Neural crest cell (in vitro differentiated cells): ENCODE measurements around the gene IPO13. TPM values are rescaled to one million over a fixed set of nuclear protein-coding genes. Genes with fewer than 3 reads are reported as not detected.

Experiments used
- DNase-seq: peaks from one replicate; pipeline ENCODE4 v3.0.0; 2021; ENCODE audit warnings: low read depth, mixed read lengths, low spot score
- H3K27ac Mint-ChIP-seq: one replicate; pipeline ENCODE4 v1.8.0; 2021; ENCODE audit warnings: mild to moderate bottlenecking, mixed read lengths; ENCODE audit not compliant: unreplicated experiment
- H3K27me3 Mint-ChIP-seq: 2 replicates; pipeline ENCODE4 v1.8.0; 2021; ENCODE audit warnings: low read depth, mild to moderate bottlenecking, mixed read lengths
- H3K36me3 Mint-ChIP-seq: 2 replicates; pipeline ENCODE4 v1.8.0; 2021; ENCODE audit warnings: low read depth, mild to moderate bottlenecking, mixed read lengths
- H3K4me1 Mint-ChIP-seq: 2 replicates; pipeline ENCODE4 v1.8.0; 2021; ENCODE audit warnings: mixed read lengths
- H3K4me3 Mint-ChIP-seq: one replicate; pipeline ENCODE4 v1.8.0; 2021; ENCODE audit warnings: mild to moderate bottlenecking, mixed read lengths
- H3K9me3 Mint-ChIP-seq: 2 replicates; pipeline ENCODE4 v1.8.0; 2021; ENCODE audit warnings: mixed read lengths
- total RNA-seq: library from RNA; stranded (reverse); gene quantifications from 2 replicates; pipeline ENCODE4 v1.2.1, GENCODE V29; 2021
- TF ChIP-seq, protein P1 (sequence below): fragments of 200-600 bp; sonication (generic); conservative IDR thresholded peaks from 2 replicates; pipeline ENCODE4 v1.5.0; 2021; ENCODE audit warnings: antibody characterized with exemption, mild to moderate bottlenecking

Gene IPO13
- total RNA-seq, 1 donor from 2014 or later: 44.1 TPM

DNA sequence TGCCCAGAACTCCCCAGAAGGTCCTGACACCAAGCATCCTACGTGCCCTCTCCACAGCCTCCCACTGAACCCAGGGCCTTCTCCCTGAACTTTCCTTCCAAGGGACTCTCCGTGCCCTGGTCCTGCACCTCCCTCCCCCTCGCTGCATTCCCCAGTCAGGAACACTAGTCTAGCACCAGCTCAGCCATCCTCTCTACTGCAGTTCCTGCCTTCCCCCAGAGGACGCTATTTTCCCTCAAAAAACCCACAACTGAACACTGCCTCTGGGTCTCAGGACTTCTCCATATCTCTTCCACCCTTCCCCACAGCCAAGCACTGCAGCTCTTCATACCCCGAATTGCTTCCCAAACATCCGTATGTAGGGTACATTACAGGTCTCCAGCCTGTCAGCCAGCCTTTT is 25.7 kb upstream of the IPO13 start:
- Mint-ChIP-seq H3K9me3 (no peaks in the 10 kb centered on the region), H3K4me3 (no peak overlapping the region), H3K4me1 (no peaks in the 10 kb centered on the region), H3K36me3 (peaks cover 8% of the 10 kb centered on the region), H3K27me3 (no peaks in the 10 kb centered on the region), H3K27ac (no peak overlapping the region)
- TF ChIP-seq, protein P1, sequence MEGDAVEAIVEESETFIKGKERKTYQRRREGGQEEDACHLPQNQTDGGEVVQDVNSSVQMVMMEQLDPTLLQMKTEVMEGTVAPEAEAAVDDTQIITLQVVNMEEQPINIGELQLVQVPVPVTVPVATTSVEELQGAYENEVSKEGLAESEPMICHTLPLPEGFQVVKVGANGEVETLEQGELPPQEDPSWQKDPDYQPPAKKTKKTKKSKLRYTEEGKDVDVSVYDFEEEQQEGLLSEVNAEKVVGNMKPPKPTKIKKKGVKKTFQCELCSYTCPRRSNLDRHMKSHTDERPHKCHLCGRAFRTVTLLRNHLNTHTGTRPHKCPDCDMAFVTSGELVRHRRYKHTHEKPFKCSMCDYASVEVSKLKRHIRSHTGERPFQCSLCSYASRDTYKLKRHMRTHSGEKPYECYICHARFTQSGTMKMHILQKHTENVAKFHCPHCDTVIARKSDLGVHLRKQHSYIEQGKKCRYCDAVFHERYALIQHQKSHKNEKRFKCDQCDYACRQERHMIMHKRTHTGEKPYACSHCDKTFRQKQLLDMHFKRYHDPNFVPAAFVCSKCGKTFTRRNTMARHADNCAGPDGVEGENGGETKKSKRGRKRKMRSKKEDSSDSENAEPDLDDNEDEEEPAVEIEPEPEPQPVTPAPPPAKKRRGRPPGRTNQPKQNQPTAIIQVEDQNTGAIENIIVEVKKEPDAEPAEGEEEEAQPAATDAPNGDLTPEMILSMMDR: no peak
- DNase-seq: no peak

DNA sequence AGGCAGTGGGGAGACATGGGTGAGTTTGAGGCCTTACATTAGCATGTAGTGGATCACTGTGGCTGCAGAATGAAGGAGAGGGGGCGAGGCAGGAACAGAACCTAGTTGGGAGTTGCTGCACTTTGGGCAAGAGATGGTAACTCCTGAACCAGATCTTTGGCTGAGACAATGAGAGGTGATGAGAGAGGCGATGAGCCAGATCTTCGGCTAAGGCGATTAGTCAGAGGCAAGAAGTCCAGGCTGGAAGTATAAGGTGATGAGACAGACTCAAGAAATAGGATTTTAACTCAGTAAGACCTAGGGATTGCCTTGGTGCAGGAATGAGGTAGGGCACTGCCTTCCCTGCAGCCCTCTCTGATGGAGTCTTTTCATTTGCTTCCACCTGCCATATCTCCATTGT is 22.2 kb upstream of the IPO13 start:
- no peaks in the 10 kb centered on the region for H3K27me3 Mint-ChIP-seq
- DNase-seq: no peak
- H3K4me1 Mint-ChIP-seq: no peaks in the 10 kb centered on the region
- H3K36me3 Mint-ChIP-seq: peaks cover 8% of the 10 kb centered on the region
- no peaks in the 10 kb centered on the region for H3K9me3 Mint-ChIP-seq
- no peak overlapping the region for H3K27ac Mint-ChIP-seq
- TF ChIP-seq, protein P1: no peak
- no peak overlapping the region for H3K4me3 Mint-ChIP-seq

DNA sequence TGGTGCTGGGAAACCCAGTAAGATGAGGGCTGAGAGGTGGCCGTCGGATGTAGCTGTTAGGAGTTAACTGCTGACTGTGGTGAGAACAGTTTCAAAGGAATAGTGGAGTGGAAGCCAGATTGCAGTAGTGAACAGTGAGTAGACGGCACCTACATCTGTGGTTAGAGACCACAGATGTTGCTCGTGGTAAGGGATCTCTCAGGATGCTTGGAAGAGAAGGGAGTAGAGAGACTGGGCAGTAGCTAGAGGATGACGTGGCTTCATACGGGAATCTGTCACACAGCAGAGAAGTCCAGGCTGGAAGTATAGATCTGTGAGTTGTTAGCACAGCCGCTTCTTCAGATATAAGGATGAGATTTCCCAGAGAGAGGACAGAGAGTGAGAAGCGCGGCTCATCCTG is 20.9 kb upstream of the IPO13 start:
- H3K4me3 Mint-ChIP-seq: no peak overlapping the region
- H3K36me3 Mint-ChIP-seq: peaks cover 8% of the 10 kb centered on the region
- H3K4me1 Mint-ChIP-seq: no peaks in the 10 kb centered on the region
- no peaks in the 10 kb centered on the region for H3K9me3 Mint-ChIP-seq
- no peaks in the 10 kb centered on the region for H3K27me3 Mint-ChIP-seq
- no peak for DNase-seq
- H3K27ac Mint-ChIP-seq: no peak overlapping the region
- TF ChIP-seq, protein P1: no peak

DNA sequence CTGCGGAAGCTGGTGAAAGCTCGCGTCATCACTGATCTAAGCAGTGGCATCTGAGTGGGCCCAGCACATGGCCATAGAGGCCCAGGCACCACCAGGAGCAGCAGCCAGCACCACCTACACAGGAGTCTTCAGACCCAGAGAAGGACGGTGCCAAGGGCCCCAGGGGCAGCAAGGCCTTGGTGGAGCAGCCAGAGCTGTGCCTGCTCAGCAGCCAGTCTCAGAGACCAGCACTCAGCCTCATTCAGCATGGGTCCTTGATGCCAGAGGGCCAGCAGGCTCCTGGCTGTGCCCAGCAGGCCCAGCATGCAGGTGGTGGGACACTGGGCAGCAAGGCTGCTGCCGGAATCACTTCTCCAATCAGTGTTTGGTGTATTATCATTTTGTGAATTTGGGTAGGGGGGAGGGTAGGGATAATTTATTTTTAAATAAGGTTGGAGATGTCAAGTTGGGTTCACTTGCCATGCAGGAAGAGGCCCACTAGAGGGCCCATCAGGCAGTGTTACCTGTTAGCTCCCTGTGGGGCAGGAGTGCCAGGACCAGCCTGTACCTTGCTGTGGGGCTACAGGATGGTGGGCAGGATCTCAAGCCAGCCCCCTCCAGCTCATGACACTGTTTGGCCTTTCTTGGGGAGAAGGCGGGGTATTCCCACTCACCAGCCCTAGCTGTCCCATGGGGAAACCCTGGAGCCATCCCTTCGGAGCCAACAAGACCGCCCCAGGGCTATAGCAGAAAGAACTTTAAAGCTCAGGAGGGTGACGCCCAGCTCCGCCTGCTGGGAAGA is 16.4 kb upstream of the IPO13 start:
- Mint-ChIP-seq H3K27me3 (peaks cover 35% of the 10 kb centered on the region), H3K4me1 (peaks cover 16% of the 10 kb centered on the region), H3K36me3 (peaks cover 5% of the 10 kb centered on the region), H3K9me3 (no peaks in the 10 kb centered on the region), H3K4me3 (no peak overlapping the region), H3K27ac (no peak overlapping the region)
- TF ChIP-seq, protein P1: peak; percentile 49
- DNase-seq: no peak

DNA sequence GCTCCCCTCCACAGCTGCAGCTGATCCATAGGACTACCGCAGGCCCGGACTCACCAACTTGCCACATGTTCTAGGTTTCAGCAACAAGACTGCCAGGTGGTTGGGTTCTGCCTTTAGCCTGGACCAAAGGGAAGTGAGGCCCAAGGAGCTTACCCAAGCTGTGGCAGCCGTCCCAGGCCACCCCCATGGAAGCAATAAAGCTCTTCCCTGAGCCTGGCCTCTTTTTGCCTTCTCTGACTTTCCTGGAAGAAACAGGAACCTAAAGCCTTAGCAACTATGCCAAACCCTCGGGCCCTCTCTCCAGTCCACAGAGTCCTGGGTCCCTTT is 15.8 kb upstream of the IPO13 start:
- TF ChIP-seq, protein P1: no peak
- H3K9me3 Mint-ChIP-seq: no peaks in the 10 kb centered on the region
- peaks cover 1% of the 10 kb centered on the region for H3K36me3 Mint-ChIP-seq
- H3K27ac Mint-ChIP-seq: no peak overlapping the region
- H3K4me1 Mint-ChIP-seq: peaks cover 16% of the 10 kb centered on the region
- no peak for DNase-seq
- peak overlapping the region; percentile 56 for H3K4me3 Mint-ChIP-seq
- peaks cover 40% of the 10 kb centered on the region for H3K27me3 Mint-ChIP-seq
